HL-60 (cell line): ENCODE data around the gene SCUBE1.

ENCODE experiments used
- DNase-seq, 2 experiments: peaks; one replicate each; pipeline ENCODE4 v3.0.0-alpha.2; 2010 to 2020; ENCODE audit warnings: low read depth in 1 of 2, low spot score in 1 of 2
- H3K27ac ChIP-seq: fragments of 250-450 bp; sonication (Bioruptor Pico); replicated peaks from 2 replicates; pipeline ENCODE4 v1.5.1; 2020; ENCODE audit warnings: mild to moderate bottlenecking, moderate library complexity
- H3K27me3 ChIP-seq: fragments of 250-450 bp; sonication (Bioruptor Pico); 2 replicates; pipeline ENCODE4 v1.5.1; 2021; ENCODE audit warnings: mild to moderate bottlenecking, moderate library complexity; ENCODE audit not compliant: insufficient read depth, poor library complexity, severe bottlenecking
- H3K4me3 ChIP-seq: replicated peaks from 2 replicates; pipeline ENCODE4 v1.5.1; 2011; ENCODE audit warnings: mild to moderate bottlenecking, control low read depth, low read length; ENCODE audit not compliant: insufficient read depth
- GABPA ChIP-seq: IDR thresholded peaks from 2 replicates; pipeline ENCODE4 v1.6.1; 2012; ENCODE audit warnings: low read depth
- POLR2AphosphoS5 ChIP-seq: IDR thresholded peaks from 2 replicates; pipeline ENCODE4 v1.6.1; 2012; ENCODE audit warnings: low read depth
- REST ChIP-seq: IDR thresholded peaks from 2 replicates; pipeline ENCODE4 v1.6.1; 2012; ENCODE audit warnings: low read depth; ENCODE audit not compliant: insufficient replicate concordance
- SPI1 ChIP-seq: IDR thresholded peaks from 2 replicates; pipeline ENCODE4 v1.6.1; 2012; ENCODE audit warnings: low read depth, mild to moderate bottlenecking, borderline replicate concordance
- TF ChIP-seq, protein P1 (sequence below): IDR thresholded peaks from one replicate; pipeline ENCODE4 v1.5.1; 2011; ENCODE audit warnings: low read length, control low read depth, inconsistent platforms; ENCODE audit not compliant: insufficient read depth

SCUBE1 gene

DNA sequence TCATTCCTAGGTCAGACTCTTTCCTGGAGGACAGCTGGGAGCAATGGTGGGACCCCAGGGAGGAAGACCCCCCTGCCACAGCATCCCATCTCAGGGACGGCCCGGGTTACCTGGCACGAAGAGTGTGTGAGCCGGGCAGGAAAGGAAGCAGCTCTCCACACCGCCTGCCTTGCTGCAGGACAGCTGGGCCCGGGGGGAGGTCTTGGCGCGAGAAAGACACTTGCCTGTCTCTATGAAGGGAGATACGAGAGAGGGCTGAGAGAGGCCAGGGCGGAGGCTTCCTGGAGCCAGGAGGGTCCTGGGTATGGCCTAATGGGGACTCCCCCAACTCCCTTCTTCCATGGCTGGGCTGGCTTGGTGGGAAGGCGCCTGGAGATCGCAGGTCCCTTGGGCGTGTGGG lies 120.2 kb downstream of the SCUBE1 start:
- H3K27ac ChIP-seq, result no peak overlapping the region
- TF ChIP-seq, protein P1, sequence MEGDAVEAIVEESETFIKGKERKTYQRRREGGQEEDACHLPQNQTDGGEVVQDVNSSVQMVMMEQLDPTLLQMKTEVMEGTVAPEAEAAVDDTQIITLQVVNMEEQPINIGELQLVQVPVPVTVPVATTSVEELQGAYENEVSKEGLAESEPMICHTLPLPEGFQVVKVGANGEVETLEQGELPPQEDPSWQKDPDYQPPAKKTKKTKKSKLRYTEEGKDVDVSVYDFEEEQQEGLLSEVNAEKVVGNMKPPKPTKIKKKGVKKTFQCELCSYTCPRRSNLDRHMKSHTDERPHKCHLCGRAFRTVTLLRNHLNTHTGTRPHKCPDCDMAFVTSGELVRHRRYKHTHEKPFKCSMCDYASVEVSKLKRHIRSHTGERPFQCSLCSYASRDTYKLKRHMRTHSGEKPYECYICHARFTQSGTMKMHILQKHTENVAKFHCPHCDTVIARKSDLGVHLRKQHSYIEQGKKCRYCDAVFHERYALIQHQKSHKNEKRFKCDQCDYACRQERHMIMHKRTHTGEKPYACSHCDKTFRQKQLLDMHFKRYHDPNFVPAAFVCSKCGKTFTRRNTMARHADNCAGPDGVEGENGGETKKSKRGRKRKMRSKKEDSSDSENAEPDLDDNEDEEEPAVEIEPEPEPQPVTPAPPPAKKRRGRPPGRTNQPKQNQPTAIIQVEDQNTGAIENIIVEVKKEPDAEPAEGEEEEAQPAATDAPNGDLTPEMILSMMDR, result no peak
- TF ChIP-seq REST (no peak), SPI1 (no peak), POLR2AphosphoS5 (no peak), GABPA (no peak)
- DNase-seq, result no peak
- H3K27me3 ChIP-seq, result no peaks in the 10 kb centered on the region
- H3K4me3 ChIP-seq, result no peak overlapping the region

- DNase-seq, result no peak
- H3K4me3 ChIP-seq, result no peak overlapping the region
- TF ChIP-seq SPI1 (no peak), REST (no peak), POLR2AphosphoS5 (no peak), GABPA (no peak)
- TF ChIP-seq, protein P1, result no peak
- H3K27ac ChIP-seq, result no peak overlapping the region
- H3K27me3 ChIP-seq, result no peaks in the 10 kb centered on the region
Observed at GRCh38 chr22:43222262-43222661, 120.9 kb downstream of the SCUBE1 start.

DNA sequence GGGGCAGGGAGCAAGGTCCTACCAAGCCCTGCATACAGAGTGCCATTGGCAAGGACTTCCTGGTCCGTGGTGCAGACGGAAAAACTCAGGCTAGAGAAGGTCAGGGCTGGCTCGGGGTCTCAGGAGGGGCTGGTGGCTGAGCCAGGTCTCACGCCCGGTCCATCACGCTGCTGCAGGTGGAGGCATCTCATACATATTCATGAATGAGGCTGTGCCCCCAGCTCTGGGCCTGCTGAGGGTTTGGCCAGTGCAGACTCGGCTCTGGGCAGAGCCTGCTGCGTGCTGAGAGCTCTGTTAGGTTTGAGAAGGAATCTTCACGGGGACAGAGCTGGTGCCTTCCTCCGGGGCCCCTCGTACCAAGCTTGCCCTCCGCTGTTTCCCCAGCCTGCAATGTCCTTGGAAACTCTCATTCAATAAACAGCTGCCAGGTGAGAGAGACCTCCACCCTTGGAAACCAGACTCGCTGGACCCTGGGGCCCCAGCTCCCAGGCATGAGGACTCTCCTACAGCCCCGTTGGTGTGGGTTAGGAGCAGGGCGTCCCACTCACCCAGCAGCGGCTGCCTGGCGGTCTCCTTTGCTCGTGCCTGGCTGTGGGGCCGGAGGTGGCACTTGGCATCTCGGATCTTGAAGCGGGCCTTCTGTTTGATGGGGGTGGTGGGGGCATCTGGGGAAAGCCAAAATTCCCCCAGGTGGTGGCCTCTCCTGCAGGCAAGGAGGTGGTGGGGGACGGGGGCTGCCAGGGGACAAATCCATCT lies 122.4 kb downstream of the SCUBE1 start:
- no peaks in the 10 kb centered on the region for H3K27me3 ChIP-seq
- DNase-seq, result no peak
- no peak overlapping the region for H3K27ac ChIP-seq
- no peak overlapping the region for H3K4me3 ChIP-seq
- no peak for TF ChIP-seq GABPA
- TF ChIP-seq SPI1, result no peak
- TF ChIP-seq, protein P1, result no peak
- TF ChIP-seq REST, result no peak
- no peak for TF ChIP-seq POLR2AphosphoS5
